Activated effector memory CD4-positive, alpha-beta T cell treated with anti-CD3 and anti-CD28 coated beads, Interleukin-2, amount 50 U/mL, for 16 hours (primary cell): ENCODE data around the gene PPP1R9A.

Experiments
- DNase-seq: peaks from one replicate; pipeline ENCODE4 v3.0.0-alpha.2; 2020

The PPP1R9A gene

DNA sequence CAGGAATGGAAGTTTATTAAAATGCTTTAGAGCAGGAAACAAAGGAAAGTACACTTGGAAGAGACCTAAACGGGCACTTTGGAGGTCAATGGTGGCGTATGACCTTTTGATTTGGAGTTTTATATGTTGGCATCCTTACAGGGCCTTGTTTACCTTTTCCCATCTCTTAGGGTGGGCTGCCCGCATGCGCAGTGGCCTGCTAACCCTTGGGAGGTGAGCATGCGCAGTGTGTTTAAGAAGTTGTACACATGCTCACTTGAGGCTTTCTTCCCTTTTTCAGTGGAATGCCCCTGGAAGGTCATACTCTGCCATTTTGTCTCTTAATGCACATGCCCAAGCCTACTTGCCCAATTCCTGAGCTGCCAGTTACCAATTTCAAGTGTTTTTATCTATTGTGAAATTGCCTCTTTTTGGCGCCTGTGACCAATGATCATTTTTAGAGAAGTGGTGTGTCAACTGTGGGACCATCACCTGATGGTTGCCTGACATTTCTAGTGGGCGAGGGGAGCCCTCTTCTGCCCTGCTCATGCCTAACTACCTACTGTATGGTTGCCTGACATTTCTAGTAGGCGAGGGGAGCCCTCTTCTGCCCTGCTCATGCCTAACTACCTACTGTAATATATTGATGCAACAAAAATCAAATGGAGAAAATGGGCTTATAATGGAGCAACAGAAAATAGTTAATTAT lies 138.0 kb downstream of the PPP1R9A start:
- DNase-seq, result no peak

- DNase-seq, result no peak
Observed at GRCh38 chr7:95046494-95047240, 139.3 kb downstream of the PPP1R9A start.

GRCh38 chr7:95047291-95047690 lies 139.9 kb downstream of the PPP1R9A start:
- no peak for DNase-seq

DNA sequence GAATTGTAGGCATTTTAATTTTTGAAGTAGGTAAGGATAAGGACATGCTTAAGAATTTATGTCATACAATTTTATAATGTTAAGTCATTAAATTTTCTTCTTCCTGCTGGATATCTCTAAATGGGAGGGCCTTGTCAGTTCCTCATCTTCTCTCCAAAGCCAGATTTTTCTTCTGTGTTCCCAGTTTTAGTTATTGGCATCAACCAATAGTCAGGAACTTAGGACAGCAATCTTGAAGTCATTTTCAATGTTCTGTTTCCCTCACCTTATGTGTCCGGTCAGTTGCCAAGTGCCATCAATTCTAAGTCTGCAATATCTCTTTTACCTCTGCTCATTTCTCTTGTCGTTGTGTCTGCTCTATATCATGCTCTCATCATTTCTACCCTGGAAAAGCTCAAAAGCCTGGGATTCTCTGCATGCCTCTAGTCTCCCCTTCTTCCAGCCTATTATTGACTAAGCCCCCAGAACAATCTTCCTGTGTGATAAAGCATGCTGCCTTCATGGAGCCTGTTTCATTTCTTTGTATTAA lies 145.2 kb downstream of the PPP1R9A start:
- no peak for DNase-seq

DNA sequence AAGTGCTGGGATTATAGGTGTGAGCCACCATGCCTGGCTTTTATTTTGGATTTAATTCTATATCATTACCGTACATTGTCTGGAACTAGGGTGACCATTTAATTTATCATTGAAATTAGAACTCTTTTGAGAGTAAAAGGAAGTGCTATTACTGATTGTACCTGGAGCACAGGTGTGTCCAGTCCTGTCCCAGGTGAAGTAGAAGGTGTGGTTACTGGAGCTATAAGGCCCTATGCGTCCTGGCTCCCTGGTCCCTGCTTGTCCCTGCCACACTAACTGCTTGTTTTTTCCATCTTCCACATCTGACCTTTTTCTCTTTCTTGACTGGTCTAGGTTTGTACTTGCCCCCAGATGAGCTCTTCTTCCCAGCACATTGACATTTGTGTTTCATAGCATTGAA lies 147.0 kb downstream of the PPP1R9A start:
- no peak for DNase-seq

GRCh38 chr7:95055295-95055694 lies 147.9 kb downstream of the PPP1R9A start:
- DNase-seq, result no peak

- no peak for DNase-seq
Observed at GRCh38 chr7:95056107-95056739, 148.8 kb downstream of the PPP1R9A start.

GRCh38 chr7:95056901-95057300 lies 149.5 kb downstream of the PPP1R9A start:
- no peak for DNase-seq

DNA sequence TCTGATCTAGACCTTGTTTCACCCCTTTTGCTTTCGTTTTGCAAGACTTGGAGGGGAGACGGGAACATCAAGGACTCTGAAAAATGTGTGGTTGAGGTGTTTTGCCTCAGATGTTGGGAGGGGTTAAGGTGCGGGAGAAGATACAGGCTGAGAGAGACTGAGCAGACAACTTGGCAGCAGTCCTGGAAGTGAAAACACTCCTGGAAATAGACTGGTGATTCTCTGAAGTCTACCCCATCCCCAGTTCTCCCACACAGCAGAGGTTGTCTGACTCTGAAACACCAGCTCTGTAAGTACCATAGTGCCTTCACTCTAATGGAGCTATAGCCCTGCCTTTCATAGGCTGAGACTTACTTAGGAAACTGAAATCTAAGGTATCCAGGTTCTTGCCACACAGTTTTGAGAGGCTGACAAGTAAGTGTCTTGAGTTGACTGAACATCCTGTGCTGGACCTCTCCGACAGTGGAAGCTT lies 152.5 kb downstream of the PPP1R9A start:
- DNase-seq, result no peak

DNA sequence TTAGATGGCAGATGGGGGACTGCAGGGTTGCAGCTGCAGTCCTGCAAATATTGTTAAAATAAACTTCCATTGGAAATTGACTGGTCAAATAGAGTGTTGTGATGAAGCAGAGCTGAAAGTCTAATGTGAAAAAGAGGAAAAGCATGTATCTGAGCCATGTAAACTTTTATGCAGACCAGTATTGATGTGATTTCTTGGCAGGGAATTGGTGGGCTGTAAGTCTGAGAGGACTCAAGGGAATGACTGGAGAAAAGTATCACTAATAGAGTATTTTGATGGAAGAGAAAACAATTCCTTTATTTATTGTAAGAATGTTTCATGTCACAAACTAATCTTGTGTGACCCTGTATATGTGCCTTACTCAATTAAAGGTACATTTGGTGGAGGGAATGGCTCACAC lies 155.5 kb downstream of the PPP1R9A start:
- no peak for DNase-seq

GRCh38 chr7:95066737-95067530 lies 159.5 kb downstream of the PPP1R9A start:
- DNase-seq, result no peak

- no peak for DNase-seq
Observed at GRCh38 chr7:95088536-95089215, 181.3 kb downstream of the PPP1R9A start.

- no peak for DNase-seq
Observed at GRCh38 chr7:95089414-95090315, 182.3 kb downstream of the PPP1R9A start.

DNA sequence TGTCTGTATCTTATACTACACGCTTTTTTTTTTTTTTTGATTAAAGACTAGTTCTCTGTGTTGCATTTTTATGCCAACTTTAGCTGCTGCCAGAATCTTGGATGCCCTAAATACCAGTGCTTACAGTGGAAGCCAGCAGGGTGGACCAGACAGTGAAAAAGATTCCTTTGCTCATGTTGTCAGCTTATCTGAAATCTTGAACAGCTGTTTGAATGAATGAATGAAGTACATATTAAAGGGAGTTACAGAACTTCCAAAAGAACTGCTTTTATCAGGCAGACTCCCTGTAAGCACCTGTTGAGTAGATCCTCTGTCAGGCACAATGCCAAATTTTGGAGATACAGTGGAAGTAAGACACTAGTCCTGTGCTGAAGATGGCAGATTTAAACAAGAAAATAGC lies 184.9 kb downstream of the PPP1R9A start:
- DNase-seq, result no peak

DNA sequence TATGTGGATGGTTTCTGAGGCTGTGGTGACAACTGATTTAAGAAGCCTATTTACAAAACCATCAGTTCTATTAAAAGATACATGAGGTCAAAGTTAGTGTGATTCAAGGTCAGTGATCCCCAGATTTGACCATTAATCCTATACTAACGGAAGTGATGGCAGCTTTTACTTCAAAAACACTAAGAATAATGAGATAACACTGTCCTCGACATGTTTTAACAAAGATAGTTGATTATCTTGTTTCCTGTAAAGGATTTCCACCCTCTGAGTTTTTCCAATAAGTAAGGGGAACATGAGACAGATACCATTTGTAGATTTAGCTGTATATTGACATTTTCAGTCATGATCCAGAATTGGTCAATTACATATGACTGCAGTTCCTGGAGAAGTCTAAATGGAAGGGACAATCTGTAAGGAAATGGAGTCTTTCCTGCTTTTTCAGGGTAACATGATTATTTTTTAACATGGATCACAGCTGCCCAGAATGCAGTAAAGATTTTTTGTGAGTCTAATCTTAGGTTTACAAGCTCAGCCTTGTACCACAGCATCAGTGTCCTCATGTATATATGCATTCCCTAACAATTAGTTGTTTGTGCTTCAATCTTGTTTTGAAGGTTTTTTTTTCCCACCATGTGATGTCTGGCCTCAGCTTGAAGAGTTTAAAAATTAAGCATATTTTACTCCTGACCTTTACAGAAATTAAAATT lies 188.0 kb downstream of the PPP1R9A start:
- DNase-seq, result no peak

DNA sequence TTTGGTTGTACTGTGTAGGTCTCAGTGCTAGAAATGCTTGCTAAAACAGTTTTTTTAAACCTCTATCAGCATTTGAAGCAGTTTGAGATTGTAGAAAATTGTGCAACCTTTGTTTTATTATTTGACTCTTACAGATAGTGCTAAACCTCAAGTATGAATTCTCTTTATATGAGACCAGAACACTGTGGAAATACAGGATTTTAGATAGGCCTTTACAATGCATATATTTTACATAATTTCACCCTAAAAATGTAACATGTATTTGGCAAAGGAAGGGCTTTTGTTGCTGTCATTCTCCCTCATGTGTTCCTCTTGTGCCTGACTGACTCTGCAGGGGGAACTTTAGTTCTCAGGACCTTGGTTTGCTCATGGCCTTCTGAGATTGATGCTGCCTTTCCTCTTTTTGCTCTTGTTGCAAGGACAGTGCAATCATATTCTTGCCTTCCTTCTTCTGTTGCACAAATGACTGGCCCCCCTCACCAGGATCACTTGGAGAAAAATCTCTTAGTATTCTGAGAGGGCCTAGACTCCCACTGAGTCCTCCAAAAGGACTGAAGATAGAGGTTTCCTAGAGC lies 188.7 kb downstream of the PPP1R9A start:
- no peak for DNase-seq

DNA sequence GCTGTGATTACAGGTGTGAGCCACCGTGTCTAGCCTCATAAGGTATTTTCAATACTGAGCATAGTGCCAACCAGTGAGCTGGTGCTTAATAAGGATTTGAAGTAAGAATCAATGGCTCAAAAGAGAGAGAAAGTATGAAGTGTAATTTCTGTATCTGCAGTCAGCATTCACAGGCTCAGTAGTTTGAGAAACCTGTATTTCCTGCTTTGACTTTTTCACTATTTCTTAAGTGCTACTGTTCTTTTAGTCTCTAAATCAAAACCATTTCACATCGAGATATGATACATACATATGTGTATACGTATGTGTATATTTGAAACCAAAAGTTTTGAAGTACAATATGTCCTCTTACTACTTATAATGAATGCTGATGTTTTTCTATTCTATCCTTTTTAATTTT lies 189.9 kb downstream of the PPP1R9A start:
- DNase-seq, result no peak

- no peak for DNase-seq
Observed at GRCh38 chr7:95097851-95098250, 190.5 kb downstream of the PPP1R9A start.

- DNase-seq, result no peak
Observed at GRCh38 chr7:95099106-95099505, 191.7 kb downstream of the PPP1R9A start.

DNA sequence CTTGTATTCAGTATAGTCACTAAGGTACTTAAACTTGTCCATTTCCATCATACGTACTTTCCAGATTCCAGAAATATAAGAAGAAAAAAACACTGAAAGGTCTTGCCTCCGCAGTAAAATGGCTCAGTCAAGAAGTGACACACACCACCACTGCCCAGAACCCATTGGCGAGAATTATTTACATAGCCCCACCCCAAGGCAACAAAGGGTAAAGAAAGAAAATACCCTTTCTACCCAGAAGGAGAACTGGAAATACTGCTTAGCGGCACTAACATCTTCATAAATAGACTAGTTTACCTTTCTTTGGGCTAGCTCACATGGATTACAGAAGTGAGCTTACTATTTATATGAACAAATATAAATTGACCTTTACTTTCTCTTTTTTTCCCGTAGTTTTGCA lies 194.0 kb downstream of the PPP1R9A start:
- DNase-seq, result no peak
